ENCODE data around the gene FOXD2.

Gene FOXD2

GRCh38 chr1:47390843-47391242 is 47.0 kb upstream of the FOXD2 start:
- Histone ChIP-seq H3K27me3 (ENCODE audit: insufficient read depth, low read length) (no peaks in the 10 kb centered on the region), H4K20me1 (ENCODE audit: insufficient read depth, low read length) (no peaks in the 10 kb centered on the region), H3K27ac (ENCODE audit: low read depth, low read length, poor library complexity, severe bottlenecking) (no peak overlapping the region), H3K36me3 (ENCODE audit: insufficient read depth, low read length) (no peaks in the 10 kb centered on the region), H3K9me2 (ENCODE audit: low read depth, low read length) (no peaks in the 10 kb centered on the region), H2AFZ (ENCODE audit: low read length) (no peak overlapping the region), H3K4me3 (ENCODE audit: low read depth, low read length, poor library complexity, severe bottlenecking) (no peak overlapping the region), H3F3A (ENCODE audit: insufficient read depth, low read length) (no peaks in the 10 kb centered on the region), H3K4me2 (ENCODE audit: low read length) (no peak overlapping the region), H3K9me3 (ENCODE audit: low read length) (no peaks in the 10 kb centered on the region), H3K9ac (ENCODE audit: low read length) (no peak overlapping the region), H3K4me1 (ENCODE audit: insufficient read depth, low read length, severe bottlenecking) (no peaks in the 10 kb centered on the region), H3K79me2 (ENCODE audit: insufficient read depth, low read length) (no peaks in the 10 kb centered on the region)
- no peak for TF ChIP-seq EZH2 (IDR thresholded peaks at IDR 0.05; ENCODE audit: borderline replicate concordance, low read length)
- TF ChIP-seq CTCF (IDR thresholded peaks at IDR 0.05; ENCODE audit: low read length): no peak

GRCh38 chr1:47393141-47393540 is 44.7 kb upstream of the FOXD2 start:
- no peak overlapping the region for H2AFZ ChIP-seq (ENCODE audit: low read length)
- no peaks in the 10 kb centered on the region for H3K27me3 ChIP-seq (ENCODE audit: insufficient read depth, low read length)
- no peak overlapping the region for H3K27ac ChIP-seq (ENCODE audit: low read depth, low read length, poor library complexity, severe bottlenecking)
- H3K4me3 ChIP-seq (ENCODE audit: low read depth, low read length, poor library complexity, severe bottlenecking): no peak overlapping the region
- H3K9me2 ChIP-seq (ENCODE audit: low read depth, low read length): no peaks in the 10 kb centered on the region
- H3K4me2 ChIP-seq (ENCODE audit: low read length): no peak overlapping the region
- no peaks in the 10 kb centered on the region for H3F3A ChIP-seq (ENCODE audit: insufficient read depth, low read length)
- no peak for TF ChIP-seq CTCF (IDR thresholded peaks at IDR 0.05; ENCODE audit: low read length)
- no peak for TF ChIP-seq EZH2 (IDR thresholded peaks at IDR 0.05; ENCODE audit: borderline replicate concordance, low read length)
- no peaks in the 10 kb centered on the region for H4K20me1 ChIP-seq (ENCODE audit: insufficient read depth, low read length)
- no peak overlapping the region for H3K9ac ChIP-seq (ENCODE audit: low read length)
- H3K9me3 ChIP-seq (ENCODE audit: low read length): no peaks in the 10 kb centered on the region
- H3K36me3 ChIP-seq (ENCODE audit: insufficient read depth, low read length): no peaks in the 10 kb centered on the region
- H3K4me1 ChIP-seq (ENCODE audit: insufficient read depth, low read length, severe bottlenecking): no peaks in the 10 kb centered on the region
- H3K79me2 ChIP-seq (ENCODE audit: insufficient read depth, low read length): no peaks in the 10 kb centered on the region

- Histone ChIP-seq H2AFZ (ENCODE audit: low read length) (no peak overlapping the region), H3K4me1 (ENCODE audit: insufficient read depth, low read length, severe bottlenecking) (no peaks in the 10 kb centered on the region), H3K9me3 (ENCODE audit: low read length) (no peaks in the 10 kb centered on the region), H3K79me2 (ENCODE audit: insufficient read depth, low read length) (no peaks in the 10 kb centered on the region), H4K20me1 (ENCODE audit: insufficient read depth, low read length) (no peaks in the 10 kb centered on the region), H3K9ac (ENCODE audit: low read length) (no peak overlapping the region), H3K36me3 (ENCODE audit: insufficient read depth, low read length) (no peaks in the 10 kb centered on the region), H3K4me2 (ENCODE audit: low read length) (no peak overlapping the region), H3K27ac (ENCODE audit: low read depth, low read length, poor library complexity, severe bottlenecking) (no peak overlapping the region), H3K4me3 (ENCODE audit: low read depth, low read length, poor library complexity, severe bottlenecking) (no peak overlapping the region), H3F3A (ENCODE audit: insufficient read depth, low read length) (no peaks in the 10 kb centered on the region), H3K9me2 (ENCODE audit: low read depth, low read length) (no peaks in the 10 kb centered on the region), H3K27me3 (ENCODE audit: insufficient read depth, low read length) (no peaks in the 10 kb centered on the region)
- TF ChIP-seq EZH2 (IDR thresholded peaks at IDR 0.05; ENCODE audit: borderline replicate concordance, low read length): no peak
These were observed 42.4 kb upstream of the FOXD2 start for GRCh38 chr1:47395433-47395832.

GRCh38 chr1:47396671-47397196 is 41.1 kb upstream of the FOXD2 start:
- no peaks in the 10 kb centered on the region for H3F3A ChIP-seq (ENCODE audit: insufficient read depth, low read length)
- no peaks in the 10 kb centered on the region for H3K27me3 ChIP-seq (ENCODE audit: insufficient read depth, low read length)
- no peak overlapping the region for H3K9ac ChIP-seq (ENCODE audit: low read length)
- TF ChIP-seq EZH2 (IDR thresholded peaks at IDR 0.05; ENCODE audit: borderline replicate concordance, low read length): no peak
- no peaks in the 10 kb centered on the region for H3K9me2 ChIP-seq (ENCODE audit: low read depth, low read length)
- no peaks in the 10 kb centered on the region for H3K9me3 ChIP-seq (ENCODE audit: low read length)
- no peaks in the 10 kb centered on the region for H3K79me2 ChIP-seq (ENCODE audit: insufficient read depth, low read length)
- no peaks in the 10 kb centered on the region for H3K4me1 ChIP-seq (ENCODE audit: insufficient read depth, low read length, severe bottlenecking)
- no peak overlapping the region for H3K27ac ChIP-seq (ENCODE audit: low read depth, low read length, poor library complexity, severe bottlenecking)
- no peak overlapping the region for H3K4me2 ChIP-seq (ENCODE audit: low read length)
- H4K20me1 ChIP-seq (ENCODE audit: insufficient read depth, low read length): no peaks in the 10 kb centered on the region
- H3K4me3 ChIP-seq (ENCODE audit: low read depth, low read length, poor library complexity, severe bottlenecking): no peak overlapping the region
- no peaks in the 10 kb centered on the region for H3K36me3 ChIP-seq (ENCODE audit: insufficient read depth, low read length)
- H2AFZ ChIP-seq (ENCODE audit: low read length): no peak overlapping the region
